HG02610 (cell line): ENCODE results near the gene NAIP.
"Not testable (repeated sequence)": the region's sequence is repeated elsewhere in the genome, so short reads cannot be mapped to it uniquely, and the experiment has no call there.

ENCODE experiments used
- ATAC-seq: cut with Tn5 transposase; IDR thresholded peaks from one replicate; pipeline ENCODE4 v1.9.1; 2021; ENCODE audit warnings: mild to moderate bottlenecking, moderate library complexity; ENCODE audit not compliant: unreplicated experiment

NAIP gene

DNA sequence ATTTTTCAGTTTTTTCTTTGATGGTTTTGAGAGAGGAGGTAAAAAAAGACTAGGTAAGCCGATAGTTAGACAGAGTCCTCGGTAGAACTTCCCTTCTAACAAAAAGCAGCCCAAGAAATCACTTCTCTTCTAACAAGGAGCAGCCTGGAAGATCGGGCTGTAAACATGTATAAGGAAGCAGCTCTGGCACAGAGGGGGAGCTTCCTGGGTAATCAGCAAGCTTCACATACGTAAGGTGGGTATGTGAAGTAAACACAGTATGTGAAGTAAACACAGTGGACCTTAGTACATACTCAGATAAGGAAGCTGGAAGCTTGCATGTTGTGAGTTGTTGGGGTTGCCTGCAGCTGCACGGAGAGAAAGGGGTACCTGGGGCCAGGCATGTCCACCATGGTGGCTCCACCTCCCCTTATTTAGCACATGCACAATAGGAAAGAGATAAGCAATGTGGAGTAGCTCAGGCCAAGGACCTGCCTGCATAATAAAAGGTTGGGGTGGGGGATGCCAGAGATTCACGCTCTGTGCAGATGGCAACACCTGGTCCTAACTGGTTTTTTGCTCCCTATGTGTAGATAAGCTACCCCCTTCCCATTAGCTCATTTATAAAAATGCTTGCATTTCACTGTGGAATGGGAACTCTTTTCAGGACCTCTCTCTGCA, 93.3 kb downstream of the NAIP start:
- not testable (repeated sequence) for ATAC-seq

DNA sequence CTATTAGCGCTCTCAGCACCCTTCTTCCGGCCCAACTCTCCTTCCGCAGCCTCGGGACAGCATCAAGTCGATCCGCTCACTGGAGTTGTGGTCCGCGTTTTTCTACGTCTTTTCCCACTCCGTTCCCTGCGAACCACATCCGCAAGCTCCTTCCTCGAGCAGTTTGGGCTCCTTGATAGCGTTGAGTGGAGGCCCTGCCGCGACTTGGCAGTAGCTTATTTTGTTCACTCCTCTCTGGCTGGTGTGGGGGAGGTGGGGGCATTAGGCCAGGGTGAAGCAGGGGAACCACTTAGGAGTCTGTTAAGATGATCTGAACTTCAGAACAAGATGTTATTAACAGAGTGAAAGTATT, 100.0 kb downstream of the NAIP start:
- ATAC-seq, result not testable (repeated sequence)
